ENCODE measurements around the gene NBEAL2.

NBEAL2 gene

GRCh38 chr3:46965151-46965550 is 14.3 kb upstream of the NBEAL2 start:
- TF ChIP-seq CTCF (IDR thresholded peaks at IDR 0.05): no peak
- no peak for DNase-seq (ENCODE audit: low spot score)
- Histone ChIP-seq H3K4me3 (no peak overlapping the region), H3K27ac (no peak overlapping the region)

GRCh38 chr3:46966811-46967210 is 12.7 kb upstream of the NBEAL2 start:
- H3K4me3 ChIP-seq: no peak overlapping the region
- H3K27ac ChIP-seq: no peak overlapping the region
- DNase-seq (ENCODE audit: low spot score): no peak
- no peak for TF ChIP-seq CTCF (IDR thresholded peaks at IDR 0.05)

GRCh38 chr3:46968783-46969428 is 10.6 kb upstream of the NBEAL2 start:
- H3K4me3 ChIP-seq: no peak overlapping the region
- no peak overlapping the region for H3K27ac ChIP-seq
- TF ChIP-seq CTCF (IDR thresholded peaks at IDR 0.05): no peak
- DNase-seq (ENCODE audit: low spot score): no peak

- no peak for DNase-seq (ENCODE audit: low spot score)
- Histone ChIP-seq H3K27ac (peak overlapping the region in 1 of 2 donors; percentile 16), H3K4me3 (no peak overlapping the region)
- TF ChIP-seq CTCF (IDR thresholded peaks at IDR 0.05): no peak
Observed at GRCh38 chr3:46970391-46971091, 8.9 kb upstream of the NBEAL2 start.

GRCh38 chr3:46971151-46971550 is 8.3 kb upstream of the NBEAL2 start:
- H3K4me3 ChIP-seq: no peak overlapping the region
- no peak for DNase-seq (ENCODE audit: low spot score)
- TF ChIP-seq CTCF (IDR thresholded peaks at IDR 0.05): no peak
- peak overlapping the region in 1 of 2 donors; percentile 16 for H3K27ac ChIP-seq

- no peak for DNase-seq (ENCODE audit: low spot score)
- no peak for TF ChIP-seq CTCF (IDR thresholded peaks at IDR 0.05)
- no peak overlapping the region for H3K4me3 ChIP-seq
- H3K27ac ChIP-seq: no peak overlapping the region
Observed at GRCh38 chr3:46971742-46972141, 7.7 kb upstream of the NBEAL2 start.

- H3K27ac ChIP-seq: no peak overlapping the region
- TF ChIP-seq CTCF (IDR thresholded peaks at IDR 0.05): no peak
- DNase-seq (ENCODE audit: low spot score): no peak
- H3K4me3 ChIP-seq: no peak overlapping the region
Observed at GRCh38 chr3:46972396-46972795, 7.1 kb upstream of the NBEAL2 start.

Data from coronary artery (tissue), 2 donors.